ENCODE data around the gene PITRM1. TPM values are rescaled to one million over a fixed set of nuclear protein-coding genes. Genes with fewer than 3 reads are reported as not detected.
"Not testable (repeated sequence)": the region's sequence is repeated elsewhere in the genome, so short reads cannot be mapped to it uniquely, and the experiment has no call there.

Gene PITRM1
- total RNA-seq, 1 donor from 2014 or later, result 85.7 TPM

GRCh38 chr10:3171488-3171887, 1.1 kb downstream of the PITRM1 start:
- intact Hi-C loops (cut with DNase I); DNase-seq (ENCODE audit: low spot score); ATAC-seq: not testable (repeated sequence)

- DNase-seq (ENCODE audit: low spot score) (no peak), ATAC-seq (no peak)
- intact Hi-C loops (cut with DNase I), result no loop called here
Observed at GRCh38 chr10:3169673-3170072, 2.9 kb downstream of the PITRM1 start.

DNA sequence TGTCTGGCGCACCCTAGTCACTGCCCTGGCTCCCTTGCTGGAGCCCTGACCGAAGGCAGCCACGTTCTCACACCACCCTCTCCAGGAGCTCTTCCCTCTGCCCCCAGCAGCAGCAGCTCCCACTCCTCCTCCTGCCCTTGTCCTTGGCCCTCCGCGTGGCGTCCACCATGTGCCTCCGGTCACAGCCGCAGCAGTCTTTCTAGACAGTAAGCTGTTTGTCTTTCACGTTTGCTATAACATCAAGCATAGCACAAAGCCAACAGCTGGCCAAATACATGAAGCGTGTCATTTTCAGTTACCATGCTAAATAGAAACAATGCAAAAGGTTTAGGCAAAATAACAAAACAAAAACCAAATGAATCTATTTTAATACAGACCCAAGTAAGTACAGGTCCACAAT, 3.3 kb downstream of the PITRM1 start:
- no peak for ATAC-seq
- intact Hi-C loops (cut with DNase I), result no loop called here
- DNase-seq (ENCODE audit: low spot score), result no peak

- no peak for DNase-seq (ENCODE audit: low spot score)
- no peak for ATAC-seq
- intact Hi-C loops (cut with DNase I), result no loop called here
Observed at GRCh38 chr10:3167611-3168330, 4.8 kb downstream of the PITRM1 start.

- ATAC-seq (no peak), DNase-seq (ENCODE audit: low spot score) (no peak)
- intact Hi-C loops (cut with DNase I), result no loop called here
Observed at GRCh38 chr10:3166496-3167290, 5.9 kb downstream of the PITRM1 start.

DNA sequence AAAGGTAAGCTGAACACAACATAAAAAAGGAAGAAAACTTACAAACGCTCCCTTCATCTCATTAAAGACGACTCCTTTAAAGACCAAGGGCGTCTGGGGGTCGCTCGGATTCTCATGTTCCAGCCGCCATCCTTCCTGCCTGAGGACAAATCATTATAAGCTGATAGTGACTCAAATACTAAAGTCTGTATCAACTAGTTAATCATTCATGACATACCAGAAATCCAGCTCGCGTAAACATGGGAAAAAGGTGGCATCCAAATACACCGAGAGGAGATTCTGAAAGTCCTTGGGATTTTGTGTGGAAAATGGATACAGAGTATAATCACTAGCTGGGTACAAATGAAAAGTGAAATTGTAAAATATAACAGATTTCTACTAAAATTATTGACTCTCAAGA, 7.4 kb downstream of the PITRM1 start:
- intact Hi-C loops (cut with DNase I), result no loop called here

GRCh38 chr10:3163879-3164278, 8.7 kb downstream of the PITRM1 start:
- intact Hi-C loops (cut with DNase I), result no loop called here
- no peak for DNase-seq (ENCODE audit: low spot score)
- ATAC-seq, result no peak

More for the DNA sequence above, 7.4 kb downstream of the PITRM1 start:
- ATAC-seq (no peak), DNase-seq (ENCODE audit: low spot score) (no peak)

GRCh38 chr10:3162533-3162932, 10.0 kb downstream of the PITRM1 start:
- ATAC-seq (no peak), DNase-seq (ENCODE audit: low spot score) (no peak)
- intact Hi-C loops (cut with DNase I), result no loop called here

- intact Hi-C loops (cut with DNase I), result no loop called here
- no peak for ATAC-seq
- DNase-seq (ENCODE audit: low spot score), result no peak
Observed at GRCh38 chr10:3159152-3159551, 13.4 kb downstream of the PITRM1 start.

DNA sequence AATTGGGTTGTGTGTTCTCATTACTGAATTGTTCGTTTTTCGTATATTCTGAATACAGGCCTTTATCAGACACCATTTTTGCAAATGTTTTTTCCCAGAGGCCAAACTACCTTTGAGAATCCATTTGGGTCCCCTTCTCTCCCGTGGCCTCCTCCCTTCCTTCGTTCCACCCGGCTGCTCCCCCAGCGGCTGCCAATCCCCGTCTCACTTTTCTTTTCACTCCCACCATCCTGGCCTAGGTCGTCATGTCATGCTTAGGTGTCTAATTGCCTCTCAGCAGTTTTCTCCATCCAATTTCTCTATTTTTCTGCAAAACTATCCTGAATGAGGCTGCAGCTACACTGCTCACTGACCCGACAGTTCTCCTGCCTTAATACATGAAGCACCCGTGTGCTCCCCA, 17.9 kb downstream of the PITRM1 start:
- DNase-seq (ENCODE audit: low spot score) (no peak), ATAC-seq (no peak)
- intact Hi-C loops (cut with DNase I), result no loop called here

DNA sequence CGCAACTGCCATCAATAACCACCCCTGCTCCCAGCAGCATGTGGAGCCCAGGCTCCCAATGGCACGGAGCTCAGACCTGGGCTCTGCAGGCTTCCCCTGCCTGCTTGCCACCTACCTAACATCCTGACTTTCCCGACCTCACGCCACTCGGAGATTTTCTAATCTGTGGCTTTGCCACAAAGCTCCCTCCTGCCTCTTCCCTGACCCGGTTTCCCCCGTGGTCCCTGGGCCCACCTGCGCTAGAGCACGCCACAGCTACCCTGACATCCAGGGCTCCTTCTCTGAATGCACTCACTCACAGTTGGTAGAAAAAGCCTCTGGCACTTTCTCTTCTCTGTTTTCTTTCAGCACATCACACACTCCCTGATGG, 20.0 kb downstream of the PITRM1 start:
- ATAC-seq, result no peak
- no peak for DNase-seq (ENCODE audit: low spot score)
- intact Hi-C loops (cut with DNase I), result no loop called here

- DNase-seq (ENCODE audit: low spot score) (no peak), ATAC-seq (no peak)
- intact Hi-C loops (cut with DNase I), result no loop called here
Observed at GRCh38 chr10:3151889-3152565, 20.6 kb downstream of the PITRM1 start.

GRCh38 chr10:3150961-3151360, 21.6 kb downstream of the PITRM1 start:
- intact Hi-C loops (cut with DNase I), result no loop called here
- no peak for DNase-seq (ENCODE audit: low spot score)
- no peak for ATAC-seq

DNA sequence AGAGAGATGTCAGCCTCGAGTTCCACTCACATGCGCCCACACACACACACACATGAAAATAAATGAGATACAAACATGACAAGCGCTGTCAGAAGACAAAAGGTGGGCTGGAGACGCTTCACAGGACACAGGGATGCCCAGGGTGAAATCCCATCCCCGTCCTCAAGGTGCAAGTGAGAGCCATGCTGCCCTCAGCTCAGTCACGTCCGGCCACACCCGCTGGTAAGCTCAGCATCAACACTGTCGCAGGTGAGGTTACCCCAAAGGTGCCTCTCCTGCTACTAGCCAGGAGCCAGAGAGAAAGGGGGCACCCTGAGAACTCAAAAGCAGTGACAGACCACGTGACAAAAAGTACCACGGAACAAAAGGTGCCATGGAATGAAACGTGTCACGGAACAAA, 22.2 kb downstream of the PITRM1 start:
- no peak for DNase-seq (ENCODE audit: low spot score)
- intact Hi-C loops (cut with DNase I), result no loop called here
- no peak for ATAC-seq

DNA sequence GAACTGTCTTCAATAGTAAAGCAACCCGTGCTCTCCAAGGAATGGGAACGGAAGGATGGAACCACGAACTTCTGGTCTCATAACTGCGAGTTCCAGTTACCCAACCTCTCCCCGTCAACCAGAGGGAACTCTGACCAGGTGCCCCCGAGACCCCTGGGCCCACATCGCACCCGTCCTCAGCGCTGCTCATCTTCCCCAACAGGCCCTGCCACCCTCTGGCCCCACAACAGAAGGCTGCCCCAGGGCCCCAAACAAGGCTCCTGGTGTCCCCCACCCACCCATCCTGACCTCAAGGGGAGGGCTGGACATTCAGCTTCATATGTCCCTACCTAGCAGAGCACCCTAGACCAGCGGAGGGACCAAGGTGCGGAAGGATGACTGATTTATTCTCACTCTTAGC, 22.7 kb downstream of the PITRM1 start:
- DNase-seq (ENCODE audit: low spot score), result no peak
- intact Hi-C loops (cut with DNase I), result no loop called here
- ATAC-seq, result no peak

DNA sequence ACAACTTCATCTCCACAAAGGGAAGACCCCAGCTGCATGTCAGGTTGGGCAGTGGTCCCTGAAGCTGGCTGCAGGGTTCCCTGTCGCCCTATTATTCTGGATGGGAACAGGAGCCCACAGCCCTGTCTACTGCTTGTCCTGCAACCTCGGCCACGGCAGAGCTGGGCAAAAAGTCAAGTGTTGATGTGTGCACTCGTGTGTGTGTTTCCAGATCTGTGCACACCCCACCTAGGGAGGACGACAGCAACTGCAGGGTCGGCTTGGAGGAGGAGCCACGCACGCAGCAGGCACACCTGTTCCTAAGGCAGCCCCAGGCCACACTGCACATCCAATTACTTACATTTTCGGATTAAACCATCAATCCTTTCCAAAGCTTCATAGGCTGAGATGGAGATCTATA, 23.6 kb downstream of the PITRM1 start:
- DNase-seq (ENCODE audit: low spot score) (no peak), ATAC-seq (no peak)
- intact Hi-C loops (cut with DNase I), result no loop called here

DNA sequence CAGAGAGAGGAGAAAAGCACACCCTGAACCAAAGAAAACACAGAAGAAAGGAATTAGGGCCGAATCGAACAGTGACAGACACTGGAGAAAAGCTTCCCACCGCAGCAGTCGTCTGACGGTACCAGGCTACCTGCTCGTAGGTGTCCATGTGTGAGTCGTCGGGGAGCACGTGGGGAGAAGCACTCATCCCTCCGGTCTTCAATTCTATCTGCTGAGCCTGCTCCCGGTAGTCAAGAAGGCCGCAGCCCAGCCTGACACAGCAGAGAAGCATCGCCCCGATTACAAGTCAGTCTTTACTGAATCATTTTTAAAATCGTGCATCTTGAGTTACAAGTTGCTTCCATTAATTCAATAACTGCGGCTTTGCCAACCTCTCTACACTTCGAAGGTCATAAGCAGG, 24.5 kb downstream of the PITRM1 start:
- no peak for DNase-seq (ENCODE audit: low spot score)
- no peak for ATAC-seq
- intact Hi-C loops (cut with DNase I), result no loop called here

- intact Hi-C loops (cut with DNase I), result no loop called here
- no peak for ATAC-seq
Observed at GRCh38 chr10:3147117-3147820, 25.3 kb downstream of the PITRM1 start.

GRCh38 chr10:3146289-3146688, 26.3 kb downstream of the PITRM1 start:
- no peak for DNase-seq (ENCODE audit: low spot score)

More at GRCh38 chr10:3147117-3147820, 25.3 kb downstream of the PITRM1 start:
- DNase-seq (ENCODE audit: low spot score), result no peak

More at GRCh38 chr10:3146289-3146688, 26.3 kb downstream of the PITRM1 start:
- intact Hi-C loops (cut with DNase I), result no loop called here
- no peak for ATAC-seq
